ENCODE data around the gene ARHGAP42. TPM values are rescaled to one million over a fixed set of nuclear protein-coding genes. Genes with fewer than 3 reads are reported as not detected.

Gene ARHGAP42
- total and polyA plus RNA-seq, 10 of the 15 experiments (the other 5 are each of a cell fraction or from before 2014, with no cell fraction given): 1.8 to 6.3 (median 3.2) TPM

DNA sequence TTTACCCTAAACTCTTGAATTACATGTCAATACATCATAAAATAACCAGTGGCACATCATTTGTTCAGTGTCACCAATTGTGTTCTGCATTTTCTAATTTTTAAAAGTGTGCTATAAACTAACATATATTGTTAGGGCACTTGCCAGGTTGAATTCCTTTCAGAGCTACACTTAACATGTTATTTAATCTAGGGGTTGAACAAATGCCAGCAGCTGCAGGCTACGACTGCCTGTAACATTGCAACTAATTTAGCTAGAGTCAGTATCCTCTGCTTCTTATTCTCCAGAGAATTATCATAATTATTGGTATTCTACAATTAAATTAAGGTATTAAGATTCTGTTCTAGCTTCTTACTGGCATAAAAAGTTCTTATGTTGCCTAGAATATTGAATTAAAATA lies 46.4 kb upstream of the ARHGAP42 start:
- TF ChIP-seq, protein P1, sequence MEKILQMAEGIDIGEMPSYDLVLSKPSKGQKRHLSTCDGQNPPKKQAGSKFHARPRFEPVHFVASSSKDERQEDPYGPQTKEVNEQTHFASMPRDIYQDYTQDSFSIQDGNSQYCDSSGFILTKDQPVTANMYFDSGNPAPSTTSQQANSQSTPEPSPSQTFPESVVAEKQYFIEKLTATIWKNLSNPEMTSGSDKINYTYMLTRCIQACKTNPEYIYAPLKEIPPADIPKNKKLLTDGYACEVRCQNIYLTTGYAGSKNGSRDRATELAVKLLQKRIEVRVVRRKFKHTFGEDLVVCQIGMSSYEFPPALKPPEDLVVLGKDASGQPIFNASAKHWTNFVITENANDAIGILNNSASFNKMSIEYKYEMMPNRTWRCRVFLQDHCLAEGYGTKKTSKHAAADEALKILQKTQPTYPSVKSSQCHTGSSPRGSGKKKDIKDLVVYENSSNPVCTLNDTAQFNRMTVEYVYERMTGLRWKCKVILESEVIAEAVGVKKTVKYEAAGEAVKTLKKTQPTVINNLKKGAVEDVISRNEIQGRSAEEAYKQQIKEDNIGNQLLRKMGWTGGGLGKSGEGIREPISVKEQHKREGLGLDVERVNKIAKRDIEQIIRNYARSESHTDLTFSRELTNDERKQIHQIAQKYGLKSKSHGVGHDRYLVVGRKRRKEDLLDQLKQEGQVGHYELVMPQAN (conservative IDR thresholded peaks at IDR 0.05): no peak
- no peak for TF ChIP-seq ESRRA (IDR thresholded peaks at IDR 0.05; ENCODE audit: low read length)
- TF ChIP-seq HDAC6 (IDR thresholded peaks at IDR 0.05; ENCODE audit: unreplicated experiment): no peak
- TF ChIP-seq, protein P2, sequence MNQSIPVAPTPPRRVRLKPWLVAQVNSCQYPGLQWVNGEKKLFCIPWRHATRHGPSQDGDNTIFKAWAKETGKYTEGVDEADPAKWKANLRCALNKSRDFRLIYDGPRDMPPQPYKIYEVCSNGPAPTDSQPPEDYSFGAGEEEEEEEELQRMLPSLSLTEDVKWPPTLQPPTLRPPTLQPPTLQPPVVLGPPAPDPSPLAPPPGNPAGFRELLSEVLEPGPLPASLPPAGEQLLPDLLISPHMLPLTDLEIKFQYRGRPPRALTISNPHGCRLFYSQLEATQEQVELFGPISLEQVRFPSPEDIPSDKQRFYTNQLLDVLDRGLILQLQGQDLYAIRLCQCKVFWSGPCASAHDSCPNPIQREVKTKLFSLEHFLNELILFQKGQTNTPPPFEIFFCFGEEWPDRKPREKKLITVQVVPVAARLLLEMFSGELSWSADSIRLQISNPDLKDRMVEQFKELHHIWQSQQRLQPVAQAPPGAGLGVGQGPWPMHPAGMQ (IDR thresholded peaks at IDR 0.05; ENCODE audit: borderline replicate concordance): no peak
- TF ChIP-seq, protein P3, sequence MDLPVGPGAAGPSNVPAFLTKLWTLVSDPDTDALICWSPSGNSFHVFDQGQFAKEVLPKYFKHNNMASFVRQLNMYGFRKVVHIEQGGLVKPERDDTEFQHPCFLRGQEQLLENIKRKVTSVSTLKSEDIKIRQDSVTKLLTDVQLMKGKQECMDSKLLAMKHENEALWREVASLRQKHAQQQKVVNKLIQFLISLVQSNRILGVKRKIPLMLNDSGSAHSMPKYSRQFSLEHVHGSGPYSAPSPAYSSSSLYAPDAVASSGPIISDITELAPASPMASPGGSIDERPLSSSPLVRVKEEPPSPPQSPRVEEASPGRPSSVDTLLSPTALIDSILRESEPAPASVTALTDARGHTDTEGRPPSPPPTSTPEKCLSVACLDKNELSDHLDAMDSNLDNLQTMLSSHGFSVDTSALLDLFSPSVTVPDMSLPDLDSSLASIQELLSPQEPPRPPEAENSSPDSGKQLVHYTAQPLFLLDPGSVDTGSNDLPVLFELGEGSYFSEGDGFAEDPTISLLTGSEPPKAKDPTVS (IDR thresholded peaks at IDR 0.05; ENCODE audit: low read depth, low read length): no peak
- no peak for TF ChIP-seq NR2F1 (conservative IDR thresholded peaks at IDR 0.05)
- TF ChIP-seq ZZZ3 (IDR thresholded peaks at IDR 0.05; ENCODE audit: control insufficient read depth, insufficient read length, low read depth): no peak
- TF ChIP-seq, protein P4, sequence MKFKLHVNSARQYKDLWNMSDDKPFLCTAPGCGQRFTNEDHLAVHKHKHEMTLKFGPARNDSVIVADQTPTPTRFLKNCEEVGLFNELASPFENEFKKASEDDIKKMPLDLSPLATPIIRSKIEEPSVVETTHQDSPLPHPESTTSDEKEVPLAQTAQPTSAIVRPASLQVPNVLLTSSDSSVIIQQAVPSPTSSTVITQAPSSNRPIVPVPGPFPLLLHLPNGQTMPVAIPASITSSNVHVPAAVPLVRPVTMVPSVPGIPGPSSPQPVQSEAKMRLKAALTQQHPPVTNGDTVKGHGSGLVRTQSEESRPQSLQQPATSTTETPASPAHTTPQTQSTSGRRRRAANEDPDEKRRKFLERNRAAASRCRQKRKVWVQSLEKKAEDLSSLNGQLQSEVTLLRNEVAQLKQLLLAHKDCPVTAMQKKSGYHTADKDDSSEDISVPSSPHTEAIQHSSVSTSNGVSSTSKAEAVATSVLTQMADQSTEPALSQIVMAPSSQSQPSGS (IDR thresholded peaks at IDR 0.05; ENCODE audit: low read length): no peak
- TF ChIP-seq RBBP5 (conservative IDR thresholded peaks at IDR 0.05): no peak
- TF ChIP-seq, protein P5, sequence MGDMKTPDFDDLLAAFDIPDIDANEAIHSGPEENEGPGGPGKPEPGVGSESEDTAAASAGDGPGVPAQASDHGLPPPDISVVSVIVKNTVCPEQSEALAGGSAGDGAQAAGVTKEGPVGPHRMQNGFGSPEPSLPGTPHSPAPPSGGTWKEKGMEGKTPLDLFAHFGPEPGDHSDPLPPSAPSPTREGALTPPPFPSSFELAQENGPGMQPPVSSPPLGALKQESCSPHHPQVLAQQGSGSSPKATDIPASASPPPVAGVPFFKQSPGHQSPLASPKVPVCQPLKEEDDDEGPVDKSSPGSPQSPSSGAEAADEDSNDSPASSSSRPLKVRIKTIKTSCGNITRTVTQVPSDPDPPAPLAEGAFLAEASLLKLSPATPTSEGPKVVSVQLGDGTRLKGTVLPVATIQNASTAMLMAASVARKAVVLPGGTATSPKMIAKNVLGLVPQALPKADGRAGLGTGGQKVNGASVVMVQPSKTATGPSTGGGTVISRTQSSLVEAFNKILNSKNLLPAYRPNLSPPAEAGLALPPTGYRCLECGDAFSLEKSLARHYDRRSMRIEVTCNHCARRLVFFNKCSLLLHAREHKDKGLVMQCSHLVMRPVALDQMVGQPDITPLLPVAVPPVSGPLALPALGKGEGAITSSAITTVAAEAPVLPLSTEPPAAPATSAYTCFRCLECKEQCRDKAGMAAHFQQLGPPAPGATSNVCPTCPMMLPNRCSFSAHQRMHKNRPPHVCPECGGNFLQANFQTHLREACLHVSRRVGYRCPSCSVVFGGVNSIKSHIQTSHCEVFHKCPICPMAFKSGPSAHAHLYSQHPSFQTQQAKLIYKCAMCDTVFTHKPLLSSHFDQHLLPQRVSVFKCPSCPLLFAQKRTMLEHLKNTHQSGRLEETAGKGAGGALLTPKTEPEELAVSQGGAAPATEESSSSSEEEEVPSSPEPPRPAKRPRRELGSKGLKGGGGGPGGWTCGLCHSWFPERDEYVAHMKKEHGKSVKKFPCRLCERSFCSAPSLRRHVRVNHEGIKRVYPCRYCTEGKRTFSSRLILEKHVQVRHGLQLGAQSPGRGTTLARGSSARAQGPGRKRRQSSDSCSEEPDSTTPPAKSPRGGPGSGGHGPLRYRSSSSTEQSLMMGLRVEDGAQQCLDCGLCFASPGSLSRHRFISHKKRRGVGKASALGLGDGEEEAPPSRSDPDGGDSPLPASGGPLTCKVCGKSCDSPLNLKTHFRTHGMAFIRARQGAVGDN (IDR thresholded peaks at IDR 0.05): no peak
- TF ChIP-seq, protein P6, sequence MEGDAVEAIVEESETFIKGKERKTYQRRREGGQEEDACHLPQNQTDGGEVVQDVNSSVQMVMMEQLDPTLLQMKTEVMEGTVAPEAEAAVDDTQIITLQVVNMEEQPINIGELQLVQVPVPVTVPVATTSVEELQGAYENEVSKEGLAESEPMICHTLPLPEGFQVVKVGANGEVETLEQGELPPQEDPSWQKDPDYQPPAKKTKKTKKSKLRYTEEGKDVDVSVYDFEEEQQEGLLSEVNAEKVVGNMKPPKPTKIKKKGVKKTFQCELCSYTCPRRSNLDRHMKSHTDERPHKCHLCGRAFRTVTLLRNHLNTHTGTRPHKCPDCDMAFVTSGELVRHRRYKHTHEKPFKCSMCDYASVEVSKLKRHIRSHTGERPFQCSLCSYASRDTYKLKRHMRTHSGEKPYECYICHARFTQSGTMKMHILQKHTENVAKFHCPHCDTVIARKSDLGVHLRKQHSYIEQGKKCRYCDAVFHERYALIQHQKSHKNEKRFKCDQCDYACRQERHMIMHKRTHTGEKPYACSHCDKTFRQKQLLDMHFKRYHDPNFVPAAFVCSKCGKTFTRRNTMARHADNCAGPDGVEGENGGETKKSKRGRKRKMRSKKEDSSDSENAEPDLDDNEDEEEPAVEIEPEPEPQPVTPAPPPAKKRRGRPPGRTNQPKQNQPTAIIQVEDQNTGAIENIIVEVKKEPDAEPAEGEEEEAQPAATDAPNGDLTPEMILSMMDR (IDR thresholded peaks at IDR 0.05 in 2 of 3, conservative IDR thresholded peaks at IDR 0.05 in 1 of 3; ENCODE audit: control insufficient read depth in 2 of 3, extremely low read depth in 1 of 3, insufficient read depth in 1 of 3, low read depth in 3 of 3, low read length in 3 of 3): no peak
- Histone ChIP-seq H3K4me2 (ENCODE audit: control insufficient read depth, insufficient read depth) (no peak overlapping the region), H3K4me1 (ENCODE audit: control insufficient read depth, insufficient read depth, low read length) (no peaks in the 10 kb centered on the region), H3K27me3 (replicated peaks in 1 of 2; ENCODE audit: control insufficient read depth in 2 of 2, insufficient read depth in 2 of 2, low read length in 1 of 2) (no peaks in the 10 kb centered on the region; a peak in 1 of 4 replicates), H2AFZ (ENCODE audit: control insufficient read depth, low read depth, low read length) (no peak overlapping the region), H3K36me3 (ENCODE audit: control insufficient read depth in 2 of 2, insufficient read depth in 2 of 2, low read length in 1 of 2) (no peaks in the 10 kb centered on the region), H3K4me3 (no peak overlapping the region), H4K20me1 (ENCODE audit: control insufficient read depth, insufficient read depth) (no peaks in the 10 kb centered on the region), H3K9me3 (replicated peaks; ENCODE audit: control insufficient read depth, insufficient read depth, low read length) (no peaks in the 10 kb centered on the region), H3K27ac (ENCODE audit: control insufficient read depth, insufficient read depth) (no peak overlapping the region), H3K9ac (ENCODE audit: control insufficient read depth, insufficient read depth, low read length) (no peak overlapping the region), H3K79me2 (ENCODE audit: control insufficient read depth, insufficient read depth, low read length) (no peaks in the 10 kb centered on the region)
- in situ Hi-C loops (cut with MboI) (no loop called here), intact Hi-C loops (cut with micrococcal nuclease; ENCODE audit: unreplicated experiment) (no loop called here)
- no peak for FAIRE-seq
- ATAC-seq: no peak
- no peak for DNase-seq (ENCODE audit: low read depth, low spot score)
- POLR2A ChIA-PET: no interaction called here
- 30% methylated on average over 1 of the region's 1 CpG for WGBS (ENCODE audit: insufficient coverage, insufficient replicate concordance, low lambda C conversion rate, missing lambda C conversion rate)
- SMC1A ChIA-PET (ENCODE audit: uncharacterized antibody, unreplicated experiment): interaction anchor here (0.9 kb wide), 1 partner anchor 12 kb away, joined by 3 read pairs; no protein-coding TSS in a partner anchor
- CTCF ChIA-PET: no interaction called here
- no TSS peak for BruUV-seq (replicated peaks)
- RAD21 ChIA-PET (ENCODE audit: unreplicated experiment): no interaction called here

All from GM12878 (cell line).